ENCODE data around the gene ADAMTS2.

Gene ADAMTS2

DNA sequence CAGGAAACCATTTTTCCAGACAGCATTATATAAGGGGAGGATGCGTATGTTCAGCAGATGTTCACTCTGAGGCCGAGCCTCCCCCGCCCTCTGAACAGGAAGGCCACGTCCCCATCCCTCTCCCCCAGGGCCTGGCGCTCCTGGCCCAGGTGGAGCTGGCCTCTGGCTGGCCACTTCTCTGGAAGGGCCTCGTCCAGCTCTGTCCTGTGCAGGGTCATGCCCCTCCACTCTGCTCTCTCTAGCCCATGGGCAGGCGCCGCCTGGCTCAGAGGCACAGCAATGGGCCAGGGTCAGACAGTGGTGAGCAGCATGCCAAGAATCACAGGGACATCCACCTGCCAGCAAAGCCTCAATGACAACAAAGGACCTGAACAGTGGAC is 34.2 kb downstream of the ADAMTS2 start:
- no peak for DNase-seq (ENCODE audit: low read depth)

DNA sequence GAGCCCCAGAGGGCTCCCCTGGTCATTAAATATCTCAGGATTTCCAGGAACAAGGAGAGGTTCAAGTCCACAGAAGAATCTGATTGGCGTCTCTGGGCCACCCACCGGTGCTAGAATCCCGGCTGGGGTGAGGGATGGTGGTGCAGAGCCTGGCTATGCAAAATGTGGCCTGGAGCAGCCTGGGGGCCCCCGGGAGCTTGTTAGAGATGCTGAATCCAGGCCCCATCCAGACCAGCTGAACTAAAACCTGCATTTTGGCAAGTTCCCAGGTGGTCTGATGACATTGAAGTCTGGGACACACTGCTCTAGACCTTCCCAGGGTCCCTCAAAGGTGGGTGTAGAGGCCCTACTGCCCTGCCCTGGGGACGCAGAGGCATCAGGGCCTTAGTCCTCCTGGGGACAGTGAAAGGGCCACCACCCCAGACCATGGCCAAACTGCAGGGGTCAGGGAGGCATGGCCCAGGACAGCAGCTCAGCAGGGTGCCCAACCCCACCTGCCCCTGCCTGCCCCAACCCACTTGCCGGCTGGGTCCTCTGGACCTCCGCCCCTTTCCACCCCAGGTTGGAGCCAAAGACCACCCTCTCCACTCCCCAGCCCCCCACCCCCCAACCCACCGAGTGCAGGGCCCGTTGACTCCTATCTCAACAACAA is 34.7 kb downstream of the ADAMTS2 start:
- DNase-seq (ENCODE audit: low read depth), result no peak

DNA sequence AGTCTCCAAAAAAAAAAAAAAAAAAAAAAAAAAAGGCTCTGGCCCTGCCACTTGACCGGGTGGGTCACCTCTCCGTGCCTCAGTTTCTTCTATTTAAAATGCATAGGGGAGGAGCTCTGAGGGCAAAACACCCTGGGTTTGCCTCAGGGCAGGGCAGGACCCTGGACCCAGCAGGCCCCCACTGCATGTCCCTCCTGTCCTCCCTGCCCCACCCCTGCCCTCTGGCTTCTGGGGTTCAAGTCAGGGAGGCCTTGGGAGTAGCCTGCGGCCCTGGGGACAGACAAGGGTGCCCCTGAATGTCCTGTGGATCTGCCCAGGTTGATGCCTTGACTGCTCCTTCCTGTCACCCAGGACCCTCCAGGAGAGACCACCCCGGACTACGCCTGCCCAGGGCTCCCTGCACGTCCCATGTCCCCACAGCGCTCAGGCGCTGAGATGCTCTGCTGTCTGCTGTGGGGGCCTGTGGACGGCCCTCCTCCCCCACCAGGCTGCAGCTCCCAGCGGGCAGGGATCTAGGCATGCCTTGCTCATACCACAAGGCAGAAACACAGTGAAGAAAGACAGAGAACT is 35.4 kb downstream of the ADAMTS2 start:
- no peak for DNase-seq (ENCODE audit: low read depth)

- no peak for DNase-seq (ENCODE audit: low read depth)
Measured at GRCh38 chr5:179309383-179309670, 35.9 kb downstream of the ADAMTS2 start.

DNA sequence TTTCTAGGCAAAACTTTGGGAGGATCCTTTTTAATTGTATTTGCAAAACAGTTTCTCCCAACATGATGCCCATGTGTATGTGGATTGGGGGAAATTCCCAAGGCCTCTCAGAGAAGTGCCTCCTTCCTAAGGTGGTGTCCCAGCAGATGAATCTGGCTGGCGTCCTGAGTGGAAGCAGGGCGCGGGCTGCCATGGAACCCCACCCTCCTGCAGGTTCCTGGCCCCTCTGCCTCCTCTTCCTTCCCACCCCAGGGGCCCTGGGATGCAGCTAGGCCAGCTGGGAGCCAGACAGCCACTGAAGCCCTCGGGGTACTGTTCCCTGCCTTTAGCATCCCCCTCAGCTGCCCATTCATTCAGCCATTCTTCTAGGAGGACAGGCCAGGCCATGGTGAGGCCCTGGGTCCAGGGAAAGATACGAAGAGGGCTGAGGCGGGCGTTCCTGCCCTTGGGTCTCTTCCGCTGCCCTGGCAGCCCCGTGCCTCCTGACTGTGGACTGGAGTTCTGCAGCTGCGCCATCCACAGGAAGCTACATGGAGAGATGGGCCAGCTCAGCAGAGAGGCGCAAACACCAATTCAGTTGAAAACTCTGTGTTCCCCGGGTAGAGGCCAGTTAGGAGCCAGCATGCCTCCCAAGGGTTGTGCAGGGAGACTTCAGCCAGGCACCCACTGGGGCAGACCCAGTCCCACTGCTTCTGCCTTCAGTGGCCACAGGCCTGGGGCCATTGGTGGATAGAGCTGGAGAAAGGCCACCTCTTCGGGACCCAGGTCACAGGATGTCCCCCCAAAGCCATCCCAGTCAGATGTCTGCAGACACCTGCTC is 36.5 kb downstream of the ADAMTS2 start:
- no peak for DNase-seq (ENCODE audit: low read depth)

- no peak for DNase-seq (ENCODE audit: low read depth)
Measured at GRCh38 chr5:179307931-179308471, 37.3 kb downstream of the ADAMTS2 start.

- no peak for DNase-seq (ENCODE audit: low read depth)
Measured at GRCh38 chr5:179307013-179307800, 38.1 kb downstream of the ADAMTS2 start.

DNA sequence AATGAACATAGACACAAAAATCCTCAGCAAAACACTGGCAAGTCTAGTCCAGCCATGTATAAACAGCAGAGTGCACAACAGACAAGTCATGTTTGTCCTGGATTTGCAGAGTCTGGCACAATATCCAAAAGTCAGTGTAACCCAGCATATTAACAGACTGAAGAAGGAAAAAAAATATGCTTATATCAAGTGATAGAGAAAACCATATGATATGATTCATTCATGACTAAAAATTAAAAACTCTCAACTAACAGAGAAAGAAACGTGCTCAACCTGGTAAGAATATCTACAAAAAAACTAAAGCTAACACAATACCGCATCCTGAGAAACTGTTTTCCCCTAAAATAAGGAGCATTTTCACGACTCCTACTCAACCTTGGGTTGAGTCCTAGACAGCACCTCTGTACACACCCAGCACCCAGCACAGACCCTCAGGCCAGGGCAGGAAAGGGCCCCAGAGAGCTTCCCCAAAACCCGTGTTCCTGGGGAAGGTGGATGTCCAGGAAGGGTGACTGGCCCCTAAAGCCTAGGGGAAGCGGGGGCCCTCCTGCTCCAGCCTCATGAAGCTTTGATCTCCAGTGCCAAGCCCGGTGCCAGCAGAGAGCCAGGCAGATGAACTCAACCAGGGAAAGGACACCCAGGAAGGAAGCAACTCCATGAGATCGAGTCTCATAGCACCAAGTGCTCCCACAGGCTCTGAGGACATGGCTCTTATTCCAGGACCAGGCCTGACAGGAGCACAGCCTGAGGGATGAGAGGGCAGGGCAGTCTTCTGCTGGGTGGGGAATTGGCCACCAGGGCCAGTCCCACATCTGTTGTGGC is 38.9 kb downstream of the ADAMTS2 start:
- no peak for DNase-seq (ENCODE audit: low read depth)

DNA sequence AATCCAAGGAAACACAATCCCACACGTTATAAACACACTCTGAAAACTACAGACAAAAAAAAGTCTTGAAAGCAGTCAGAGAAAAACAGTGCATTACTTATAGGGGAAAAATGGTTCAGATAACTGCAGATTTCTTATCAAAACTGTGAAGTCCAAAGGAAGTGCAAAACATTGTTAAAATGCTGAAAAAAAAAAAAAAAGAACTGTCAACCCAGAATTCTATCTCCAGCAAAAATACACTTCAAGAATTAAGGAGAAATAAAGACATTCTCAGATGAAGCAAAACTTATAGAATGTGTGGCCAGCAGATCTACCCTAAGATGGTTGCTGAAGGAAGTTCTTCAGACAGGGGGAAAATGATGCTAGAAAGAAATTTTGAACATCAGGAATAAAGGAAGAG is 40.4 kb downstream of the ADAMTS2 start:
- no peak for DNase-seq (ENCODE audit: low read depth)

GRCh38 chr5:179304466-179304865 is 40.8 kb downstream of the ADAMTS2 start:
- DNase-seq (ENCODE audit: low read depth), result no peak

DNA sequence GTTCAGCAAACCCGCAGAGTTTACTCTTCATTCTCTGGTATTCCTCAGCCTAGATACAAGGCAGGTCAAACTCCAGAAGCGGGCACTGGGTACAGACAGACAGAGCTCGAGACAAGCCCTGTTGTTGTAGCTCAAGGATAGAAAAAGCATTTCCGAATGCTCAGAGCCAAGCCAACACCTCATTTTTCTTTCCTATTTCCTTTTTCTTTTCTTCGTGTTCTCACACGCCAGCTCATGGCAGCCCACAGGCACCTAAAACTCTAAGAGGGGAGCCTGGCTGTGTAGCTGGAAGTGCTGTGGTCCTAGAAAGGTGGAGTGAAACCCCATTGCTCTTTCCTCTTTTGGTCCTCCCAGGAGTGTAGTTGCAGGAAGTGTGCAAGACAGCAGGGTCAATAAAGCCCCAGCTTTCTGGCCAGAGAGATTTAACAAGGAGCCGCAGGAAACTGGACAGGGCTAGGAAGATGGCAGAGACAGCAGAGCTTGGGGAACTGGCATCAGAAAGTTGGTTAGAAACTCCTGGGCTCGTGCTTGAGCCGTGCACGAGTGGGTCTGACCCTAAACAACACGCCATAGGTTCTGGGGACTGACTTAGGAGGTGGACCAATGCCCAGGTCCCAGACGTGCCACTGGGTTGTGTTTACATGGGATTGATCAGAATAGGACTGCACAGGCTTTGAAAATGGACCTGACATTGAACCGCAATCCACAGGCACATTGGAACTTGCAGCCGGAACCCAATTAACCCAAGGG is 41.6 kb downstream of the ADAMTS2 start:
- DNase-seq (ENCODE audit: low read depth), result no peak

DNA sequence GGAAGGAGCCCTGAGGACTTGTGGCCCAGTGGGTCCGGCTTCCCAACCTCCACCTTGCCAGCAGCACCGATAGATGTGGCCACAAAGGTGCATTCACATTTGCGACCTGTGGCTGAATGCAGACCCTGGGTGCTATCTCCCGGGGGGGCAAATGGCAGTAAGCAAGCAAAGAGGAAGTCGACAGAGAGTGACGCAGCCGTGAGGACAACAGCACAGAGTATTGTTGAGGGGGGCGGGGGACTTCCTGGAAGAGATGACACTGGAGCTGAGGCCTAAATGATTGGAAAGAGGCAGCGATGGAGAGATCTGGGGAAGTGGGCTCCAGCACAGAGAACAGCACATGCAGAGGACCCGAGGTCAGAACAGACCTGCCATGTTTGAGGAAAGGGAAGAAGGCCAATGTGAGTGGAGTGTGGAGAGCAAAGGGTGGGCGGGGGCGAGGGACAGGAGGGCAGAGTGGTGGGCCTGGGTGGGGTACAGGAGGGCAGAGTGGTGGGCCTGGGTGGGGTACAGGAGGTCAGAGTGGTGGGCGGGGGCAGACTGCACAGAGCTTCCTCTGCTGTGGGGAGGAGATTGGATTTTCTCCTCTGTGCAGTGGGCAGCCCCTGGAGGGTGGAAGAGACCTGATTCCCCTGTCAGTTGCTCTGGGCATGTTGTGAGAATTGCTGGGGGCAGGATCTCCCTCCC is 42.6 kb downstream of the ADAMTS2 start:
- no peak for DNase-seq (ENCODE audit: low read depth)

DNA sequence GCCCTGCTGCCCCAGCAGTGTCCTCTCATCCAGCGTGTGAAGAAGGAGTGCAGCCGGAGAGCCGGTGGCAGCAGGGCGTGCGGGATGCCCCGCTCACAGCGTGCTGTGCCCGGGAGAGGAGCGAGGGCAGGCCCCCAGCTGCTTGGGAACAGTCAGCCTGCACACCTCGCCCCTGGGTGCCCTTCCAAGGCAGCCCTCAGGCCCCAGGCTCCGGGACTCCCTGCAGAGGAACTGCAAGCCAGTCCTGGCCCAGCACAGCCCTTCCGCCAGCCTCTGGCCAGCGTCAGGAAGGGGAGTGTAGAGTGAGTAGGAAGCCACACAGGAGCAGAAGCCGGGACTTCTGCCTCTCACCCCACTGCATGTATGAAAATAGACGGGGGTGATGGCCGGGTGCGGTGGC is 43.5 kb downstream of the ADAMTS2 start:
- DNase-seq (ENCODE audit: low read depth), result no peak

GRCh38 chr5:179301376-179301775 is 43.9 kb downstream of the ADAMTS2 start:
- DNase-seq (ENCODE audit: low read depth), result no peak

DNA sequence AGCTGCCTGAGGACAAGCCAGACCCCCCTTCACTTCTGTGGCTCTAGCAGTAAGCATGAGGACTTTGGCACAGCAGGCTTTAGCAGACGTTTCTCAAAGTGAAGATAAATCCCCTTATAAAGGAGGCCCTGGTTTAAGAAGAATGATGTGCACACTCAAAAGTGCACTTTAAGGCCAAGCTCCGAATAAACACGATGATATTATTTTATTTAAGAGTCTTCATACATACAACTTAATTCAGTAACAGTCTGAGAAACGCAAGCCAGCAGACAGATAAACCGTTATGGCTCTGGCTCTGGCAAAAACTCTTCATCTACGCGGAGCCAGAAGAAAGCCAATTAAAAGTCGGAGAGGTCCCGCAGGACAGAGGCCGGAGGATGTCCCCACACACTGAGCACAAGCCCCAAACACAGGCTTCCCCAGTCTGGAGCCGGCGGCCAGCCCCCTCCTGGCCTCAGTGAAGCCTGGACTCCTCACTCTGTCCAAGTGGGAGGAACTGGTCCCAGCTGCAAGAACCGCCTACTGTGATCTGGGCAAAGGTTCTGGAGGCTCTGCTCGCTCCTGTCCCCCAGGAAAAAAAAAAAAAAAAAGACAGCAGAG is 44.6 kb downstream of the ADAMTS2 start:
- no peak for DNase-seq (ENCODE audit: low read depth)

DNA sequence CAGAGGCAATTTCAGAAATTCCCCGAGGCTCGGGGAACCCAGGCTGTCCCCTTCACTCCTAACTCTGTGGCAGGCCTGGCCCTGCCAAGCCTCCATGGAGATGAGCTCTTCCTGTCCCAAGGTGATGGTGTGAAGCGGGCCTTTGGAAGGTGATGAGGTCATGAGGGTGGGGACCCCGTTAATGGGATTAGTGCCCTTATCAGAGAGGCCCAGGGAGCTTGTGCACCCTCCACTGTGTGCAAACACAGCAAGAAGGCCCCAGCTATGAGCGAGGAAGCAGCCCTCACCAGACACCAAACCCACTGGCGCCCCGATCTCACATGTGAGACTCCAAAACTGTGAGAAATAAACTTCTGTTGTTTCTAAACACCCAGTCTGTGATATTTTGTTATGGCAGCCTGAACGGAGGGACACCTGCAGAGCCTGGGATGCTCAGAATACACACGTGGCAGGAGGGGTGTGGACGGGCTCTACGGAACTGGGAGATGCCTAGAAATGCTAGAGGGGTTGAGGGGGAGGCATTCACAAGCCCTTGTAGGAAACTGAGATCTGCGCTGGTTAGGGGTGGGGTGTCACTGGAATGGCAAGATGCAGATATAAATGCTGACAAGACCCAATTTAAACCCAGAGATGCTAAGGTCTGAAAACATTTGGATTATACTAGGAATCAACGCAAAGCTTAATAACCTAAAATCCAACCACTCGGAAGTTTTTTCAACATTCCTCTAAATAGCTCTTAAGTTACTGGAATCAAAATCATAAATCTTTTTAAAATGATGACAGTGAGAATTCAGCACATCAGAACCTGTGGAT is 46.9 kb downstream of the ADAMTS2 start:
- DNase-seq (ENCODE audit: low read depth), result no peak

DNA sequence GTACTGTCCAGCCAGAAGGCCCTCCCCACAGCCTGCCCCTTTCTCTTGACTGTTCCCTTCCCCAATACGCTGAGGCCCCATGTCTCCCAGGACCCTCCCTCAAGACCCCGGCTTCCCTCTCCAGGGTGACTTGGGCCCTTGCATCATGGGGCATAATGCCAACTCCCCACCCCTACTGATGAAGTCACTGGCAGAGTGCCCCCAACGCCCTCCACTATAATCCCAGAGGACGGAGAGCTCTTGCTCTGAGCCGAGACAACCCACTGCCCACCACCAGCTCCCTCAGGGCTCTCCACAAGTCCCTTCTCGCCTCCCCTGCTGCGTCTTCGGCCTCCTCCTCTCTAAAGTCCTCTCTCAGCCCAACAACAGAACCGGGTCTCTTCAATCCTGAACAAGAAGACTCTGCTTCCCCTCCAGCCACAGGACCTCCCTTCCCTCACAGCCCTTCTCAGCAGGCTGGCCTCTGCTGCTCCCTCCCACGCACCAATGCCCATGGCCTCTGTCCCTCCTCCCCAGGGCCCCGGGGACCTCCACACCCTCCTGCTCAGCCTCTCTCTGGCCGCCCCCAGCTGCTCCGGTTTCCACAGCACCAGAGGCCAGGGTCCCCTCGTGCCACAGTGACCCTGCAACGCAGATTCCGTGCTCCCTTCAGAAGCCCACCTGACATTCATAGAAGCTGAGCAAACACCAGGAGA is 47.6 kb downstream of the ADAMTS2 start:
- DNase-seq (ENCODE audit: low read depth), result no peak

DNA sequence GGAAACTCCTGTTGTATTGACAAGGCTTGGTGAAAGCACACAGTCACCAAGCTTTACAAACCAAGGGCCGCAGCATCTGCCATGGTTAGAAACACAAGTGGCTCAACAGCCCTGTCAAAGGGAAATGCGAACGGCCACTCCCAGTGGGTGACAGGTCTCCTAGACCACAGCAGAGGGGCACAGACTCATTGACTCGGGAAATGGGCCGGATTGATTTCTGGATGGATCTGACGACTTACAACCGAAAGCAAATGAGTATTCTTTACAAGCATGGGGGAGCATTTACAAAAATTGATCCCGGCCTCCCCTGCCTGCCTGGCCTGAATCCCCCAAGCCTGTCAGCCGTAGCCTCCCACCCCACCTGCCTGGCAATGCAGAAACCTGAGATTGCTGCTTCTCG is 48.2 kb downstream of the ADAMTS2 start:
- DNase-seq (ENCODE audit: low read depth), result no peak

Data from stimulated activated CD8-positive, alpha-beta memory T cell treated with anti-CD3 and anti-CD28 coated beads, Interleukin-15, amount 100 ng/mL, for 24 hours (primary cell).